Stimulated activated CD8-positive, alpha-beta memory T cell treated with anti-CD3 and anti-CD28 coated beads, Interleukin-12 subunit alpha, Interleukin-12 subunit beta, amount 100 ng/mL, for 4 hours (primary cell): ENCODE results near the gene HOXB9.

ENCODE experiments used
- DNase-seq: peaks from one replicate; pipeline ENCODE4 v3.0.0-alpha.2; 2020; ENCODE audit warnings: low read depth

HOXB9 gene

DNA sequence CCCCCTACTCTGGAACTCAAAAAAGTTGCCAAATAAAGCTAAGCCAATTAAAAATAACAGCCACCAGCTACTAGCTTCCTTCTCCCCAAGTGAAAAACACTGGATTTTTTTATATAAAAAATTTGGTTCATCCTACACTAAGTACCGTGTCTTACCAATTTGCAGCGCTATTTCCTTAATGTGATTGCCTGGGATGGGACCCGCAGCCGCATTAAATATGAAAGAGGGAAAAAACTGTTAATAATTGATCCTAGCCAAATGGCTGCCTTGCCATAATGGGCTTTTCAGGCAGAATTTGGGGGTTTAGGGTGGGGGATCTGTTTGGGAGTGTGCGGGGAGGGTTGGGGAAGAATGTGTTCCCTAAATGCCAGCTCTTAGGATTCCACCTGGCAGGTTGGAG is 2.0 kb downstream of the HOXB9 start:
- DNase-seq = no peak

DNA sequence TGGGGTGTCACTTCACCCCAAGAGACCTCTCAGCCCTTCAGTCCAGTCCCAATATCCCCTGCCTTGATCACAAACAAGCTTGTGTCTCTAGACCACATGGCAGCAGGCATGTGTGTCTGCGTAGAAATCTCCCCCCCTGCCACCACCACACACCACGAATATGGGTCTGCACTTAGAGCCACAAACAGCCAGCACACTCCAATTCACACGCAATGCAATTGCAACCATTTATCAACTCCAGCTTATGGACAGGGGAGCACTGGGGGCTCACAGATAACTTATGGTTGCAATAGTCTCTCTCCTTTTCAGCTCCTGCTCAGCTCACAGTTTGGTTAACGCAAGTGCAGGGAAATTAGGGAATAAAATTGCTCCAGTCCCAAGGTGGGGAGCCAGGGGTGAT is 2.6 kb downstream of the HOXB9 start:
- DNase-seq = no peak

DNA sequence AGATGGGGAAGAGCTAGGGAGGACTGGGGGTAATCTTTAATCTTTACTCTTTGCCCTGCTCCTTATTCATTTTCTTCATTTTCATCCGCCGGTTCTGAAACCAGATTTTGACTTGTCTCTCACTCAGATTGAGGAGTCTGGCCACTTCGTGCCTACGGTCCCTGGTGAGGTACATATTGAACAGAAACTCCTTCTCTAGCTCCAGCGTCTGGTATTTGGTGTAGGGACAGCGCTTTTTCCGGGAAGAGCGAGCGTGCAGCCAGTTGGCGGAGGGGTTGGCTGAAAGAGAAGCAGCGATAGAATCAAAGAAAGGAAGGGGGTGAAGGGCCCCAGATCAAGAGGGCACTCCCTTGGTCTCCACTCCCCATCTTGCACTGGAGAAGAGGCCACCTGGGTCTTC is 3.3 kb downstream of the HOXB9 start:
- DNase-seq = no peak

DNA sequence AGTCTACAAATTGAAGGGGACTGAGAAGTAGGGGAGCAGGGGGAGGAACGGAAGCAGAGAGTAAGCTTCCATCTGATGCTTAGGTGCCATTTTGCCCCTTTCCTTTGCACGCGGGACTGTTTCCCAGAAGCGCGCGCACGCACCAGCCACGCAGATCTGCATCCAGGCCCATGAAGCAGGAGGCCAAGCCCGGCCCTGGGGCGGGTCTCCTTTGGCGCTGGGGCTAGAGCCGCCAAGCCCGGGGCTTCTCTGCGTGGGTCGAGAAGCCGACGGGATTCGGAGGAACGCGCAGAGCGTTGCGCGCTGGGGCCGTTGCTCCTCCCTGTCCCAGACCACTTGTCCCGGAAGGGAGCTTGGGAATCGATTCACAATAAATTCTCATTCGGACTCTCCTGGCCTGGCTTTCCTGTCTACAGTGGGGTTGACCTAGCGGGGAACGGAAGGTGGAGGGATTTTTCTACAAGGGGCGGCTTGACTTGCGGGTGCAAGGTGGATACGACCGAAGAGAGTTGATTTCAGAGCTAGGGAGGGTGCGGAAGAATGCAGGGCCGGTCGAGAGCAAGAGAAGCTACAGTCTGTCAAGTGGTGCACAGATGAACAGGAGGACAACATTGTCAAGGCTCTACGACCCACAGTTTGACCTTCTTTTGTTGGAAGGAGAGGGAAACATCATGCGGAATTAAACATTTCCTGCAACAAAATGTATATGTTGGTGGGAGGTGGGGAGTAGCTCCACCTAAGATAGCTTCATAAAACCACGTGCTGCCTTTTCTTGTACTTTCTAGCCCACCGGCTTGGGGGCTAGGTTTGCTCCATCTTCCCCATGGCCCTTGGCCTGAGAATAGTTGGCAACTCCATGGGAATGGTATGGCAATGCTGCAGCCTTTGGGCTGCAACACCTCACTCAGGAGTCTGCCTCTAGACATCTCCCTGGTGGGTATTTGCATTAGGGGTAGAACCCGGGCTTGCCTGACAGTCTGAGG is 4.5 kb downstream of the HOXB9 start:
- DNase-seq = no peak

DNA sequence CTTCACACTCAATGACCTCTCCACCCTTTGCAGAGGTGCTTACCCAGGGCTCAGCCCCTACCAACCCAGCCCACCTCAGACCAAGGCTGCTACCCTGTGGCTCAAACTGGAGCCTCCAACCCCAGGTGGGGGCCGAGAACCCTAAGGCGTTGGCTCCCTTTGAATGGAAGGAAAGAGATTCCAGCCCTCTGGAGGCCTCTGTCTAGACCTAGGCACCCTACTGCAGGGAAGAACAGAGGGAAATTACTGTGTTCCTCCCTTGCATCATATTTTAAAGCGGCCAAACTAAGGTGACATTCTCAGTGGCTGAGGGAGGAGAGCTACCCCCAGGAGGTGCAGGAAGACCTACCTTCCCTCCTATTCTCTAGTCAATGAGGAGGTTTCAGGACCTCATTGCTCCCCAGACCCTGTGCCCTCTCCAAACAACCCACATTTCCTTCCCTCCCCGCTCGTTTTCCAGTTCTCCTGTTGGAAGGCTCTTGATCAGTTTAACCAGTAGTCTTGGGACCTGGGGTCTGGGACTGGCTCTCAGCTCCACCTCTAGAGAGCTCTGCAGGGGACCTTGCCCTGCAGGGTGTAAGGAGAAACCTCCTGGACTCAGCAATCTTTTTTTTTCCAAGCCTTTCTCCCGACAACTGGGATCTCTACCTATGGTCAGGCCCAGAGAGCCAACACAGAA is 5.6 kb downstream of the HOXB9 start:
- DNase-seq = no peak

DNA sequence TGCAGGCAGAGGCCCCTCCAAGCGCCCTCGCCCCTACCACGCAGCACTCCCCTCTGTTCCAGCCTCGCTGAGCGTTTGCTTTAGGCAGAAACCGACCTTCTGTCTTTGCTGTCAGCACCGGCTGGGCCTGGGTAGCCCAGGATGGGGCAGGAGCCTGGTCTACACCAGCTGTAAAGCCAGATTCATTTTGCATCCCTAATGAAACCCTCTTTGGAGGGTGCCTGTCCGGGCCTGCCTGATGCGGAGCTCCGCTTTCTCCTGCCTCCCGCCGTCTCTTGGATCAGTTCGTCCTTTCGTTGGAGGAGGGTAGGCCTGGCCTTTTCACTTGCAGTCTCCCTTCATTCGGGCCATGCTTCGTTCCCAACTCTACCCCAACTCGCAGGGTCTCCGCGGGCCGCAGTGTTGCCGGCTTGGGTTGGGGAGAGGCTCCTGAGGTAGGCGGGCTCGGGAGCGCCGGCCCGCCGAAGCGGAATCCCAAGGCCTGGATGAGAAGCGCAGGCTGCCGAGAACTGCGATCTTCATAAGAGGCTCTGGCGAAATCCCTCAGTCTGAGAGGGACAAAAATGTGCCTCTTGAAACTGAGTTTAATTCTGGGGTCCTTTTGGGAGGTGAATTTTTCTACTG is 6.2 kb downstream of the HOXB9 start:
- no peak for DNase-seq

DNA sequence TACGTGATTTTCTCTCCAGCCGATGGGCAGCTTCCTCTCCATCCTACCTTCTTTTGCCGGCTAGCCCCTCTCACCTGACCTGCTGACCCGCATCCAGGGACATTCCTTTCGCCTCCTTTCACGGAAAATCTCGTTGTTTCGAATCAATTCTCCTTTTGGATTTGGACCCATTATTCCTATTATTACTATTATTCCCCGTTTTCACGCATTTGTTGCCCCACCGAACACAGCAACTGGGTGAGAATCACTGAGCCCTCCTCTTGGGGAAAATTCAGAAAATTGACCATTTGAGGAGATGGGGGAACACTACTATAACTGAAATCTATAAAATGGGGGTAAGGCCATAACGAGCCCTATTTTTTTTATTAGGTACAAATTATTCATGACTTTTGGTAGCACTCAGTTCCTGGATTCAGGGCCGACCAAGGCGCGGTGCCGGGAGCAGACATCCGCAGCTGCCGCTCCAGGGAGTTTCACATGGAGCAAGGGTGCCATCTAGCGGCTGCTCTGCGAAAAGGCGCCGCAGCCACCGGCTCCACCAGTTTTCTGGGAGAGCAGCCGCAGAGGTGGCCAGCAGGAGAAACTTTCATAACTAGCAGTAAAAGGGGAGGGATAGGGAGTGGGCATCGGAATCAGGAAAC is 7.8 kb downstream of the HOXB9 start:
- peak; percentile 59 for DNase-seq

DNA sequence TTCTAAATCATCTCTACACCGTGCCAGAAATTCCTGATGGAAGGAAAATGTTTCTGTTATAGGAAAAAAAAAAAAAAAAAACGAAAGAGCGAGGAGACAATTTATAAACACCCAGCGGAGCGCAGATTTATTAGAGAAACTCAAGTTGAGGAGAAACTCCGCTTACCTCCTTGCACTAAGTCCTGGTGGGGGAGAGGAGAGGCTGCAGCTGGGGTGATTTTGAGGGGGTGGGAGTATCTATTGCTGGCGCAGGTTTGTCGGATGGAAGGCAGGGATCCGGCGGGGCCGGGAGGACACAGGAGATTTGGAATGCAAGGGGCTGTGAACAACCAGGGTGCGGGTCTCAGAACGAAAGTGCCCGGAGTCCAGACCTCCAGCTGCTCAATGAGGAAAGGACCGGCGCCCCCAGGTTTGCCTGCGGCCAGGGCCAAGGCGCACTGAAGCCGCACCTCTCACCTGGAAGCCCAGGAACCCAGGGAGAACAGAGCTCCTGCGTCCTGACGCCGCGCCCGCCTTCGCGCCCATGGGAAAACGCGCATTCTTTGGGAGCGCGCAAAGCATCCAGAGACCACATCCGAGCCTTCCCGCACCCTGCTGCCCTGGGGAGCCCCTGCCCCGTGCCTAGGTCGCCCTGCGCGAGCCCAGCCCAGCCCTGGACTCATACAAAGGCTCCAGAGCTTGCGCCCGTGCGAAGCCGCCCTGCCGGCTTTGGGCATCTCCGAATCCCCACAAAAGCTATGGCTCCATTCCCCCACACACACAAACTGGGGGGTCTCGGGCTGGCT is 8.5 kb downstream of the HOXB9 start:
- no peak for DNase-seq

DNA sequence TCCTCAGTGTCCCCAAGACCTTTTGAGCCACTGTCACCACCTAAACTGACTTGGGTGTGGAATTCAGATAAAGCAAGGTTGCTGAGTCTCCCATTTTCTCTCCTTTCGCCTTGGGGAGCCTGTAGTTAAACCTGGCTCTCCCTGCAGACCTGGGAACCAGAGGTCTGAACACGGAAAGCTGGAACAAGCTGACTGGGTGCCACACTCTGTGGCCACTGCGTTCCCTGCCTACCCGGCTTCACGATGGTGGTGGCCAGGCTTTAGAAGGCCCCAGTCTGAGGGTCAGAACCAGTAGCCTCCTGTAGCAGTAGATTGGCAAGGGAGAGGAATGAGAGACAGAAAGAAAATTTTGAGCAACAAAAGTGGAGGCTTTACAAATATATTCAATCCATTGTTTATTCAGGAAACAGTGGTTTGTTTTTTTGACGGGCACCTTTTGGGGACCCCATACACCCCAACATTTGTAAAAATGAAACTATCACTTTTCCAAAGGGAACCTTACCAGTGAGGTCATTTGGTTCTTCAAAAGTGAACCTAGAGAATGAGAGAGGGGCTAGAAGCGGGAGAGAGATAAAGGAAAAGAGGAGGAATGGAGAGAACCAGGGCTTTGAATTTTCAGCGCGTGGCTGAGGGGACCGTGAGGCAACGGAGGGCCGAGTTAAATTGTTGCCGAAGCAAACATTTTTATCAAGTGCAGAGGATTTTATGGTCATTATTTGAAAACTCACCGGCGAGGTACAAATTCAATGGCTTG is 9.3 kb downstream of the HOXB9 start:
- no peak for DNase-seq

DNA sequence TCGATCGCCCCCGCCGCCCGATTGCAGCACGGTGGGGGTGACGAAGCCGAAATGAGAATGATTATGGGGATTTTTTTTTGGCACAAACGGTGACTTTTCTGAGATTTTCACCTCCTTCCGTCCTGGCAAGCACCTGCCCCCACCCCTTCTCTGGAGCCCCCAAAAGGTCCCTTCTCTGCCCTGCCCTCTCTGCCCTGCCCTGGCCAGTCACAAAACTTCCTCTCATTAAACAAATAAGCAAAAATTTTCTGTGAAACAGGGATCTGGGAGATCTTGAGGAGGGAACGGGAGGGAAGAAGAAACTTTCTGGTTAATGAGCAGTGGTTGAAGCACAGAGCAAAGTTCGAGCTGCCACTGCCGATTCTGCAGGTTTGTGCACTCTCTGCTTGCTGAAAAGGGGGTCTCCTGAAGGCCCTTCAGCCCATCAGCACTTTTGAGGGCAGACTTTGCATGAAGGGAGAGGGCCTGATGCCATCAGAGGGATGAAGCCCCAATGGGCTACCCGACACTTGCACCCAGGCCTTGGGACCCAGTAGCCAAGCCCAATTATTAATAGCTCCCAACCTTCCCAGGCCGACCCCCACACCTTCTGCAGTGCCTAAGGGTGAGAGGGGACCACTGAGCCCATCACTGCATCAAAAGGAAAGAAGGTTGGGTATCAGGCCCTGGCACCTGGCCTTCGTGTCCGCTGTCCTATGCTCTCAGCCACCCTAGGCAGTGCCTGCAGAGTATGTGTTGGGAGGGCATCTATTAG is 10.0 kb downstream of the HOXB9 start:
- DNase-seq = no peak

DNA sequence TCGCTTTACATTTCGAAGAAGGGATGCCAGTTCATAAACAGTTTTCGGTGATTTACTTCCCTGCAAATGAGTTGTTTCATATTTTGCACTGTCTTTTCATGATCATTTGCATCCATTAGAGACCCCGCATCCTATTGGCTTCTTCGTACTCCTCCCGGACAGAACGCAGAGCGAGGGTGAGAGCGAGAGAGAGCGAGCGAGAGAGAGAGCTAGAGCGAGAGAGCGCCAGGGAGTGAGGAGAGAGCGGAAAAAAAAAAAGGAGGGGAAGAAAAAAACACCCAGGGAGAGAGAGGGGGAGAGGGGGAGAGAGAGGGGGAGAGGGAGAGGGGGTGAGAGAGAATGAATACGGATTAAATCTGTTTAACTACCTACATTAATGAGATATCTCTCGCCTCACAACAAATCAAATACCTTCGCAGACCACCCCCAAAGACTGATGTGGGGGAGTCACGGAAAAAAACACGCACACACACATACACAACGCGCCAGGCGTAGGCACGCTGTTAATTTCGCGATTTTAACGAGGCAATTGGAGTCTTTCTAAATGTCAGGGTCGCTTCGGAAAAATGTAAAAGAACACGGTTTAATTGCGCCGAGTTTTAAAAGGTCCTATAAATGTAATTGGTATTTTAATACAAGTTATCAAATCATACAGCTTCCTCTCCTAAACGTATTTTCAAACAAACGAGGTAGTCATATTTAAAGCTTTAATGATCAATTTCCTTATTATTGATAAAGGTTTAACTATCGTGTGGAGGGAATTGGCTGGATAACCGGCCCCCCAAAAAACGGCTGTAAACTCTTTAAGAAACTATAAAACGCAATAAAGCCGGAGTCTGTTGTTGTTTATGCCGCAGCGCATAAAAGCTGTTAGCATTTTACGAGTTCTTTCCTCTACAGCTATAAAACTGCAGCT is 10.9 kb downstream of the HOXB9 start, which contains the start of gene HOXB8:
HOXB8 (minus strand) TSS at position 246 of the 916 bp plus-strand sequence. CDS start 588 bp downstream, outside the sequence.
- no peak for DNase-seq

DNA sequence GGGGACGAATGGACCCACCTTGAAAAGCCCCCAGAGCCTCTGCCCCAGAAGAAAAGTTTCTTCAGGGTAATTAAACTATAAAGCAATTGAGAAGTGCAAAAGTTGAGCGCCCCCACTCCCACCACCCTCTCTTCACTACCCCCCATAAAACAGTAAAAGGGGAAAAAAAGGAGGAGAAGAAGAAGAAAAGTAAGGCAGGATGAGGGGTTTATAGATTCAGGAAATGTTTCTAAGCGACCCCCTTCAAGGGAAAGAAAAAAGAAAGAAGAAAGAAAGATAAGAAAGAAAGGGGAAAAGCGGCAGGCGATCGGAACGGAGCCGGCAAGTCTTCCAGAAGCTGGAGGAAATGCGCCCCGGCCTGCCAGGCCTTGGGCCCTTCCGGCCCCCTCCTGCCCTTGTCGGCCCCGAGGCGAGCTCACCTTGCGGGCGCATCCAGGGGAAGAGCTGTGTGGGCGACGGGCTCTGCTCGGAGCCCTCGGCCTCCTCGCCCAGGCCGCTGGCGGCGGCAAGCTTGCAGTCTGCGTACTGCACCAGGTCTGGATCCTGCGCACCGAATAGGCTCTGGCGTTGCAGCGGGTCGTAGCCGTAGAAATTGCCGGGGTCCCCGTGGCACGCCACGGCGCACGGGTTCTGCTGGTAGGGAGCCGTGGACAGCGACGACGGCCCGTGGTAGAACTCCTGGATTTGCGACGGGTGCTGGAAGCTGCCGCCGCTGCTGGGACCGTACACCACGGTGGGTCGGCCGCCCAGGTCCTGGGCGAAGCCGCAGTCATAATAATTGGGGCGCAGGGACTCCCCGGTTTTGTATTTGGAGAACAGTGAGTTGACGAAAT is 12.1 kb downstream of the HOXB9 start:
- no peak for DNase-seq

DNA sequence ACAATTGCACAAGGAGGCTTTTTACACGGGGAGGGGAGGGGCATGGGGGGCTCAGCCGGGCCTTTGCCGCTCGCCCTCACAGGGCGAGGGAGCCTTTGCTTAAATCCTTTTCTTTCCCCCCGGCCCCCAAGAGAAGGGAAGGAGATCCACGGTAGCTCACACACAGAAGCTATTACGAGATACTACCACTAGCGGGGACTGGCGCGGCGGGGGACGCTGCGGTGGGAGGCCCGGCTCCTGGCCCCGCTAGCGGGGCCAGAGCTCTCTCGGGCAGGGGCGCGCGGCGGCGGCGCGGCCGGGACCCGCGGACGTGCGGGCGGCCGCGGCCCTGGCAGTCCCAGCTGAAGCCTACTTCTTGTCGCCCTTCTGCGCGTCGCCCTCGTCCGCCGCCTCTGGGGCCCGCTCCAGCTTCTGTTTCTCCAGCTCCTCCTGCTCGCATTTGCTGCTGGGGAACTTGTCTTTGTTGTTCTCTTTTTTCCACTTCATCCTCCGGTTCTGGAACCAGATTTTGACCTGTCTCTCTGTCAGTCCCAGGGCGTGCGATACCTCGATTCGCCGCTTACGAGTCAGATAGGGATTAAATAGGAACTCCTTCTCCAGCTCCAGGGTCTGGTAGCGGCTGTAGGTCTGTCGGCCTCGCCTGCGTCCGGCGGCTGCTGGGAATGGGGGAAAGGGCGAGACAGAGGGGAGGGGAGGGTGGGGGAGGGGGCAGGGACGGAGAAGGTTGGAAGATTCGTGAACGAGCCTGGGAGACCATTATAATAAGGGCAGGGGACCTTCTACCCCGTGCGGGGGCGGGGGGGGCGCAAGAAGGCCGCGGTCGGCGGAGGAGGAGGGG is 13.1 kb downstream of the HOXB9 start:
- no peak for DNase-seq

DNA sequence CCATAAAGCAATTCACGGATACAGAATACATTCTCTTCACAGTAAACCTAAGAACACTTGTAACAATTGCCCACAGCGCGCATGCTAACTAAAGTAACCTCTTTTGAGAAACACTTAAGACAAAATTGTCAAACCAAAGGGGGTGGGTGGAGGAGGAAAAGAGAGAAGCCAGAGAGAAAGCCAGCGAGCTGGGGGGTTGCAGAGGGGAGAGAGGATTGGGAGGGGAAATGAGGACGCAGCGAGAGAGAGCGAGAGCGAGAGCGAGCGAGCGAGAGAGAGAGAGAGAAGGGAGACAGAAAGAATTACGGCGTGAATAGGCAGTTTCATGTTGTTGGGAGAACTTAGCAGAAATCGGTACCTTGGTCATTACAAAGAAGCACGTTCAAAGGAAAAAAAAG is 13.7 kb downstream of the HOXB9 start:
- DNase-seq = no peak

DNA sequence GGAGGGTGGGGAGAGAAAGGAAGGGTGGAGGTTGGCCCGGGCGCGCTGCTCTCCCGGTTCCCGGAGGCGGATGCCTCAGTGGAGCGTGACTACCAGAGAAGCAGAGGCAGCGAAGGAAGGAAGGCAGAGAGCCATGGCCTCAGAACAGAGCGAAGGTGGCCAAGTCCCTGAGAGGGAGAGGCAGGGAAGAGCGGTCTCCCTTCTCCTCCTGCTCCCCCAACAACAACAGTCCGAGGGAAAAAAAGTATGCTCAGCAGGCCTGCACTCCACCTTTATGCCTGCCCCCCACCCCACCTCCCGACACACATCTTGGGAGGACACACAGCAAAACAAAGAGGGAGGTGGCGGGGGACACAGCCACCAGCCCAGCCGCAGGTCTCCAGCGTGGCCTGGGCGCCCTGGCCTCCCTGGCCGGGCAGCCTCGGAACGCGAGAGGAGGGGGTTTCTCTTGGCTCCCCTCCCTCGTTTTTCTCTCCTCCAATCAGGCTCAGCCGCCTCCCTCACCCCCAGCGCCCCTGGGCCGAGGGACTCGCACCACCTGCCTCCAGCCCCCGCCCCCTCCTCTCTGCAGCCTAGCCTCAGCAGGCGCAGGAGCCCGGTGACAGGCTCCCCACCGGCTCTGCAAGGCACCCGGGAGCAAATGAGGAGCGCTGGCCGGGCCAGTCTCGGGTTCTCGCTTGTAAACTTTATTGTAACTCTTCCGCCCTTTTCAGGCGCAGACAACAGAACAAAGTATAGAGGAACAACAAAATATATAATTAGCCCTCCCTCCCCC is 14.3 kb downstream of the HOXB9 start:
- no peak for DNase-seq

DNA sequence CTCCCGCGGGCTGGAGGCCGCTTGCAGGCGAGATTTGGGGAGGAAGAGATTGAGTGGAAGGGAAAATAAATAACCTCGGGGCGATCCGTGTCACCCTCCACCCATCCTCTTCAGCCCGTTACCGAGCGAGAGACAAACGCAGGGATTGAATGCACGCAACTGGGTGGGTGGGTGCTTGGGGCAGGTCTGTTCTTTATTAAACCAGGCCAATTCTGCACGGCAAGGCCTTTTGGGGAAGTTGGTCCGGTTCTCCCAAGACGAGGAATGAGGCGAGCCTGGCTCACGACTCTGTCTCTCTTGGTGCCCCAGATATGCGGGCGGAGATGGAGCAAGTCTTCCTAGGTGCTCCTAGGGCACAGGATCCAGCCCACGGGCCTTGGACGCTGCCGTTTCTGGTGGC is 14.9 kb downstream of the HOXB9 start:
- DNase-seq = no peak
